HEK293 (cell line): ENCODE data around the gene MSI2.
A peak's percentile ranks its signal among the peaks of the same experiment; 100 is the strongest.

Experiments
- CTCF ChIA-PET: fragments of 350-600 bp; formaldehyde crosslinking; extraction: SDS; loops from one replicate; lab custom pipeline; 2021; ENCODE audit warnings: antibody characterized with exemption; lab: Yijun Ruan, JAX
- POLR2A ChIA-PET: fragments of 300-600 bp; formaldehyde crosslinking; extraction: SDS; loops from one replicate; lab custom pipeline; 2020; ENCODE audit warnings: antibody characterized with exemption, inconsistent platforms; lab: Yijun Ruan, JAX
- H3K27ac ChIP-seq: fragments of 200-500 bp; sonication (Bioruptor generic); 2 replicates; pipeline ENCODE4 v1.5.1; 2014; ENCODE audit warnings: low read depth, low read length, control low read depth, inconsistent platforms; ENCODE audit errors: extremely low read depth
- H3K36me3 ChIP-seq, 2 experiments: fragments of 200-500 bp in 1 of 2; sonication (Bioruptor generic) in 1 of 2; 1 replicate in 1 of 2; 2 replicates in 1 of 2; pipeline ENCODE4 v1.5.1; 2014 to 2017; ENCODE audit warnings: inconsistent platforms in 2 of 2, low read length in 2 of 2; ENCODE audit not compliant: control insufficient read depth in 2 of 2, insufficient read depth in 1 of 2
- H3K4me1 ChIP-seq: fragments of 200-500 bp; sonication (Bioruptor generic); 2 replicates; pipeline ENCODE4 v1.5.1; 2014; ENCODE audit warnings: mild to moderate bottlenecking, low read length, inconsistent platforms; ENCODE audit not compliant: control insufficient read depth, insufficient read depth
- H3K4me3 ChIP-seq: 2 replicates; pipeline ENCODE4 v1.5.1; 2011; ENCODE audit warnings: low read depth, mild to moderate bottlenecking, control low read depth, low read length, moderate library complexity
- H3K9me3 ChIP-seq: fragments of 200-500 bp; sonication (Bioruptor generic); 2 replicates; pipeline ENCODE4 v1.5.1; 2014; ENCODE audit warnings: low read depth, low read length, inconsistent platforms; ENCODE audit not compliant: control insufficient read depth, insufficient read depth
- EGR2 ChIP-seq: fragments of 450-650 bp; formaldehyde crosslinking; IDR thresholded peaks from 2 replicates; pipeline ENCODE4 v1.5.1; 2016; ENCODE audit warnings: low read depth, missing biosample characterization, missing genetic modification characterization
- GLI2 ChIP-seq: fragments of 450-650 bp; formaldehyde crosslinking; IDR thresholded peaks from 2 replicates; pipeline ENCODE4; 2017; ENCODE audit warnings: missing biosample characterization, missing genetic modification characterization, low read depth, borderline replicate concordance
- GLIS1 ChIP-seq: fragments of 450-650 bp; formaldehyde crosslinking; IDR thresholded peaks from 2 replicates; pipeline ENCODE4 v1.5.1; 2016; ENCODE audit warnings: missing biosample characterization, missing genetic modification characterization
- HOXC10 ChIP-seq: sonication (generic); formaldehyde crosslinking; IDR thresholded peaks from 2 replicates; pipeline ENCODE4 v1.8.1; 2023; ENCODE audit warnings: mild to moderate bottlenecking, missing genetic modification reagents
- IKZF3 ChIP-seq: fragments of 450-650 bp; IDR thresholded peaks from 2 replicates; pipeline ENCODE4 v1.5.0; 2018; ENCODE audit warnings: missing biosample characterization, mild to moderate bottlenecking, missing genetic modification characterization, moderate library complexity
- SCRT2 ChIP-seq: fragments of 450-650 bp; formaldehyde crosslinking; IDR thresholded peaks from 2 replicates; pipeline ENCODE4 v1.5.1; 2016; ENCODE audit warnings: missing biosample characterization, missing genetic modification characterization
- YY1 ChIP-seq: fragments of 450-650 bp; formaldehyde crosslinking; IDR thresholded peaks from 2 replicates; pipeline ENCODE4 v1.5.1; 2018; ENCODE audit warnings: missing biosample characterization, missing genetic modification characterization
- ZBTB21 ChIP-seq: fragments of 450-650 bp; formaldehyde crosslinking; IDR thresholded peaks from 2 replicates; pipeline ENCODE4 v1.5.1; 2017; ENCODE audit warnings: missing biosample characterization, missing genetic modification characterization
- ZBTB7A ChIP-seq: fragments of 450-650 bp; formaldehyde crosslinking; IDR thresholded peaks from 2 replicates; pipeline ENCODE4 v1.5.1; 2016; ENCODE audit warnings: low read depth, missing biosample characterization, missing genetic modification characterization
- ZNF16 ChIP-seq: fragments of 450-650 bp; formaldehyde crosslinking; IDR thresholded peaks from 2 replicates; pipeline ENCODE4 v1.5.1; 2016; ENCODE audit warnings: low read depth, missing biosample characterization, missing genetic modification characterization
- ZNF2 ChIP-seq: fragments of 450-650 bp; formaldehyde crosslinking; IDR thresholded peaks from 2 replicates; pipeline ENCODE4 v1.5.1; 2016; ENCODE audit warnings: missing biosample characterization, missing genetic modification characterization
- ZNF223 ChIP-seq: fragments of 450-650 bp; formaldehyde crosslinking; IDR thresholded peaks from 2 replicates; pipeline ENCODE4 v1.5.1; 2016; ENCODE audit warnings: missing biosample characterization, missing genetic modification characterization
- ZNF24 ChIP-seq: fragments of 450-650 bp; formaldehyde crosslinking; IDR thresholded peaks from 2 replicates; pipeline ENCODE4 v1.5.1; 2016; ENCODE audit warnings: missing biosample characterization, missing genetic modification characterization
- ZNF274 ChIP-seq, 2 experiments: fragments of 200-500 bp in 1 of 2; fragments of 450-650 bp in 1 of 2; sonication (Bioruptor generic) in 1 of 2; formaldehyde crosslinking in 1 of 2; IDR thresholded peaks; 2 replicates each; pipeline versions ENCODE4 v1.5.1 to v1.6.1; 2014 to 2016; ENCODE audit warnings: borderline replicate concordance in 1 of 2, inconsistent platforms in 1 of 2, low read length in 1 of 2, missing biosample characterization in 1 of 2, missing genetic modification characterization in 1 of 2
- ZNF426 ChIP-seq: fragments of 450-650 bp; formaldehyde crosslinking; IDR thresholded peaks from 2 replicates; pipeline ENCODE4 v1.5.1; 2017; ENCODE audit warnings: missing biosample characterization, missing genetic modification characterization, mild to moderate bottlenecking, inconsistent platforms, moderate library complexity
- ZNF530 ChIP-seq: fragments of 450-650 bp; formaldehyde crosslinking; IDR thresholded peaks from 2 replicates; pipeline ENCODE4 v1.5.1; 2016; ENCODE audit warnings: low read depth, missing biosample characterization, missing genetic modification characterization
- ZNF549 ChIP-seq: fragments of 450-650 bp; IDR thresholded peaks from 2 replicates; pipeline ENCODE4 v1.5.1; 2018; ENCODE audit warnings: missing biosample characterization, missing genetic modification characterization, mild to moderate bottlenecking, inconsistent platforms, moderate library complexity
- ZNF629 ChIP-seq: fragments of 450-650 bp; formaldehyde crosslinking; IDR thresholded peaks from 2 replicates; pipeline ENCODE4 v1.5.1; 2017; ENCODE audit warnings: missing biosample characterization, missing genetic modification characterization
- ZNF677 ChIP-seq: fragments of 450-650 bp; IDR thresholded peaks from 2 replicates; pipeline ENCODE4 v1.5.0; 2018; ENCODE audit warnings: missing biosample characterization, mild to moderate bottlenecking, missing genetic modification characterization, moderate library complexity
- TF ChIP-seq, protein P1 (sequence below): fragments of 450-650 bp; formaldehyde crosslinking; IDR thresholded peaks from 2 replicates; pipeline ENCODE4; 2016; ENCODE audit warnings: missing biosample characterization, missing genetic modification characterization
- TF ChIP-seq, protein P2 (sequence below): fragments of 450-650 bp; formaldehyde crosslinking; IDR thresholded peaks from 2 replicates; pipeline ENCODE4 v1.5.1; 2016; ENCODE audit warnings: missing biosample characterization, missing genetic modification characterization, low read depth
- TF ChIP-seq, protein P3 (sequence below): fragments of 450-650 bp; formaldehyde crosslinking; IDR thresholded peaks from 2 replicates; pipeline ENCODE4 v1.5.1; 2017; ENCODE audit warnings: missing biosample characterization, missing genetic modification characterization
- TF ChIP-seq, protein P4 (sequence below): fragments of 450-650 bp; formaldehyde crosslinking; IDR thresholded peaks from 2 replicates; pipeline ENCODE4 v1.5.1; 2016; ENCODE audit warnings: missing biosample characterization, missing genetic modification characterization
- TF ChIP-seq, protein P5 (sequence below): fragments of 450-650 bp; formaldehyde crosslinking; IDR thresholded peaks from 2 replicates; pipeline ENCODE4 v1.5.1; 2016; ENCODE audit warnings: missing biosample characterization, missing genetic modification characterization
- TF ChIP-seq, protein P6 (sequence below): fragments of 450-650 bp; formaldehyde crosslinking; IDR thresholded peaks from 2 replicates; pipeline ENCODE4 v1.5.1; 2016; ENCODE audit warnings: missing biosample characterization, missing genetic modification characterization

MSI2 gene

DNA sequence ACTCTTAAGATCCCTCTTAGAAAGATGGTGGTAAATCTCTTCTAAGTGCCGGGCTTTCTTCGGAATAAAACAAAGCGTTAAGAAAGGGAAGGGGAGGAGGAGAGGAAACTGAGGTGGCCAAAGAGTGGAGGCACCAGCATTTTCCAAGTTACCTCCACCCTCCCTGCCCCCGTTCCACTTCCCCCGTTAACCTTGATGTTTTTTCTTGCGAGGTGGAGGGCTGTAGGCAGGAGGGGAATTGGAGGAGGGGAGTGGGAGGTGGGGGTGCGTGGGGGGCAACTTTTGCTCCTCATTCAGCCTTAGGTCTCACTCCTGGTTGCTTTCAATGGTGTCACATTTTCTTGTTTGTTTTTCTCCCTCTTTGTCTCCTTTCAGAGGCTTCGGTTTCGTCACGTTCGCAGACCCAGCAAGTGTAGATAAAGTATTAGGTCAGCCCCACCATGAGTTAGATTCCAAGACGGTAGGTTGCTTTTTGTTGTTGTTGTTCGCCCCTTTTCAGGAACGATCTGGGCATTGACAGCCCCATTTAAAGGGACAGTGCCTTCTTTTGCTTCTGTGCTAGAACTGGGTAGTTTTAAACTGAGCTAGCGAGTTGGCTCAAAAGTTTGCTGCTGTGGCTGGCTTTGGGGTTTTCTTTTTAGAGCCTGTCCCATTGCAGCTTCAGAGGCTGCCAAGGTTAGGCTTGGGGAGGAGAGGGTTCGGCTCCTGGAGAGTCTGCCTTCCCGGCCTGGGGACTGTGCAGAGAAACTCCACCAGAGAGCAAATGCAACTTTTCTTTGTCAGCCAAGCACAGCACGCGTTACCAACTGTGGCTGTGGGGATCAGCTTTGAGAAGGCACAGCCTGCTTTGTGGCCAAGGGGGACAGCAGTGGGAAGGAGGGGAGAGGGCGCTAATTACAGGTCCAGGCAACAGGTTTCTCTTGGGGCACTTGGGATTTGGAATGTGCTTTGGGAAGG lies 1.9 kb downstream of the MSI2 start (continued):
- TF ChIP-seq, protein P1, sequence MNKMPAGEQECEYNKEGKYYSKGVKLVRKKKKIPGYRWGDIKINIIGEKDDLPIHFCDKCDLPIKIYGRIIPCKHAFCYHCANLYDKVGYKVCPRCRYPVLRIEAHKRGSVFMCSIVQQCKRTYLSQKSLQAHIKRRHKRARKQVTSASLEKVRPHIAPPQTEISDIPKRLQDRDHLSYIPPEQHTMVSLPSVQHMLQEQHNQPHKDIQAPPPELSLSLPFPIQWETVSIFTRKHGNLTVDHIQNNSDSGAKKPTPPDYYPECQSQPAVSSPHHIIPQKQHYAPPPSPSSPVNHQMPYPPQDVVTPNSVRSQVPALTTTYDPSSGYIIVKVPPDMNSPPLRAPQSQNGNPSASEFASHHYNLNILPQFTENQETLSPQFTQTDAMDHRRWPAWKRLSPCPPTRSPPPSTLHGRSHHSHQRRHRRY (tag by site-specific recombination): no peak
- TF ChIP-seq ZBTB21 (tag by site-specific recombination): peak; percentile 60; the same call in 1 of the 2 replicates
- TF ChIP-seq, protein P2, sequence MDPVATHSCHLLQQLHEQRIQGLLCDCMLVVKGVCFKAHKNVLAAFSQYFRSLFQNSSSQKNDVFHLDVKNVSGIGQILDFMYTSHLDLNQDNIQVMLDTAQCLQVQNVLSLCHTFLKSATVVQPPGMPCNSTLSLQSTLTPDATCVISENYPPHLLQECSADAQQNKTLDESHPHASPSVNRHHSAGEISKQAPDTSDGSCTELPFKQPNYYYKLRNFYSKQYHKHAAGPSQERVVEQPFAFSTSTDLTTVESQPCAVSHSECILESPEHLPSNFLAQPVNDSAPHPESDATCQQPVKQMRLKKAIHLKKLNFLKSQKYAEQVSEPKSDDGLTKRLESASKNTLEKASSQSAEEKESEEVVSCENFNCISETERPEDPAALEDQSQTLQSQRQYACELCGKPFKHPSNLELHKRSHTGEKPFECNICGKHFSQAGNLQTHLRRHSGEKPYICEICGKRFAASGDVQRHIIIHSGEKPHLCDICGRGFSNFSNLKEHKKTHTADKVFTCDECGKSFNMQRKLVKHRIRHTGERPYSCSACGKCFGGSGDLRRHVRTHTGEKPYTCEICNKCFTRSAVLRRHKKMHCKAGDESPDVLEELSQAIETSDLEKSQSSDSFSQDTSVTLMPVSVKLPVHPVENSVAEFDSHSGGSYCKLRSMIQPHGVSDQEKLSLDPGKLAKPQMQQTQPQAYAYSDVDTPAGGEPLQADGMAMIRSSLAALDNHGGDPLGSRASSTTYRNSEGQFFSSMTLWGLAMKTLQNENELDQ (tag by site-specific recombination): no peak
- TF ChIP-seq GLI2: no peak
- TF ChIP-seq ZNF677 (tag by site-specific recombination): no peak
- TF ChIP-seq ZNF530 (tag by site-specific recombination): no peak
- TF ChIP-seq ZNF426 (tag by site-specific recombination): no peak
- no peak for TF ChIP-seq ZNF2 (tag by site-specific recombination)
- TF ChIP-seq, protein P3, sequence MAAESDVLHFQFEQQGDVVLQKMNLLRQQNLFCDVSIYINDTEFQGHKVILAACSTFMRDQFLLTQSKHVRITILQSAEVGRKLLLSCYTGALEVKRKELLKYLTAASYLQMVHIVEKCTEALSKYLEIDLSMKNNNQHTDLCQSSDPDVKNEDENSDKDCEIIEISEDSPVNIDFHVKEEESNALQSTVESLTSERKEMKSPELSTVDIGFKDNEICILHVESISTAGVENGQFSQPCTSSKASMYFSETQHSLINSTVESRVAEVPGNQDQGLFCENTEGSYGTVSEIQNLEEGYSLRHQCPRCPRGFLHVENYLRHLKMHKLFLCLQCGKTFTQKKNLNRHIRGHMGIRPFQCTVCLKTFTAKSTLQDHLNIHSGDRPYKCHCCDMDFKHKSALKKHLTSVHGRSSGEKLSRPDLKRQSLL (tag by site-specific recombination): no peak
- TF ChIP-seq, protein P4, sequence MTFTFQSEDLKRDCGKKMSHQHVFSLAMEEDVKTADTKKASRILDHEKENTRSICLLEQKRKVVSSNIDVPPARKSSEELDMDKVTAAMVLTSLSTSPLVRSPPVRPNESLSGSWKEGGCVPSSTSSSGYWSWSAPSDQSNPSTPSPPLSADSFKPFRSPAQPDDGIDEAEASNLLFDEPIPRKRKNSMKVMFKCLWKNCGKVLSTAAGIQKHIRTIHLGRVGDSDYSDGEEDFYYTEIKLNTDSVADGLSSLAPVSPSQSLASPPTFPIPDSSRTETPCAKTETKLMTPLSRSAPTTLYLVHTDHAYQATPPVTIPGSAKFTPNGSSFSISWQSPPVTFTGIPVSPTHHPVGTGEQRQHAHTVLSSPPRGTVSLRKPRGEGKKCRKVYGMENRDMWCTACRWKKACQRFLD (tag by site-specific recombination): no peak
- 0 out of 2 replicates have a peak, but pooled peaks have one; percentile 11 for TF ChIP-seq GLIS1 (tag by site-specific recombination)
- no peak for TF ChIP-seq ZNF549 (tag by site-specific recombination)
- peak; percentile 76 for TF ChIP-seq EGR2 (tag by site-specific recombination)
- no peak for TF ChIP-seq ZNF223 (tag by site-specific recombination)

DNA sequence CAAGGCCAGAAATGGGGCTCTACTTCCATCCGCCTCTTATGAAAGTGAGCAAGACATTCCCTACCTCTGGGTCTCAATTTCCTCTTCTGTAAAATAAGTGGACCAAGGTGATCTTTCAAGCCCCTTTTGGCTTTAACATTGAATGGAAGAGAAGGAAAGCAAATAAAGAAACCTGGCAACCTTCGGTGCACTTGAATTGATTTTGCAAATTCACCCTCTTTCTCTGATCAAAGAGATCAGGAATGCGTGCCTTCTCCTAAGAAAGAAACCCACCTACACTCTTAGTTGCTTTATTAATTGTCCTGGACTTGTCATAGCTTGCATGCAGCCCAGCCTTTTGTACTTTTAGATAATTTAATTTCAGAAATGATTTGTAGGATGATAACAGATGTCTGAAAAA lies 3.0 kb downstream of the MSI2 start:
- H3K36me3 ChIP-seq: peaks cover 32 to 45% of the 10 kb centered on the region in 2 experiments; a peak in 2 of 3 replicates
- ChIA-PET POLR2A (no interaction called here), CTCF (interaction anchor here (3.3 kb wide), 1 partner anchor 16 kb away, joined by 20 read pairs; no protein-coding TSS in a partner anchor)
- no peak overlapping the region for H3K27ac ChIP-seq
- no peaks in the 10 kb centered on the region for H3K9me3 ChIP-seq
- no peak overlapping the region for H3K4me3 ChIP-seq
- H3K4me1 ChIP-seq: peaks cover 11% of the 10 kb centered on the region; the same call in 1 of the 2 replicates
- TF ChIP-seq SCRT2 (tag by site-specific recombination): no peak
- TF ChIP-seq ZBTB7A (tag by site-specific recombination): no peak
- no peak for TF ChIP-seq IKZF3 (tag by site-specific recombination)
- TF ChIP-seq ZNF24 (tag by site-specific recombination): no peak
- no peak for TF ChIP-seq YY1 (tag by site-specific recombination)
- no peak for TF ChIP-seq ZNF274 (IDR thresholded peaks at IDR 0.05; ENCODE audit: low read length)
- no peak for TF ChIP-seq ZNF274 (tag by site-specific recombination; IDR thresholded peaks at IDR 0.05; ENCODE audit: borderline replicate concordance)
- TF ChIP-seq, protein P4 (tag by site-specific recombination): no peak
- TF ChIP-seq ZNF629 (tag by site-specific recombination): no peak
- TF ChIP-seq, protein P5, sequence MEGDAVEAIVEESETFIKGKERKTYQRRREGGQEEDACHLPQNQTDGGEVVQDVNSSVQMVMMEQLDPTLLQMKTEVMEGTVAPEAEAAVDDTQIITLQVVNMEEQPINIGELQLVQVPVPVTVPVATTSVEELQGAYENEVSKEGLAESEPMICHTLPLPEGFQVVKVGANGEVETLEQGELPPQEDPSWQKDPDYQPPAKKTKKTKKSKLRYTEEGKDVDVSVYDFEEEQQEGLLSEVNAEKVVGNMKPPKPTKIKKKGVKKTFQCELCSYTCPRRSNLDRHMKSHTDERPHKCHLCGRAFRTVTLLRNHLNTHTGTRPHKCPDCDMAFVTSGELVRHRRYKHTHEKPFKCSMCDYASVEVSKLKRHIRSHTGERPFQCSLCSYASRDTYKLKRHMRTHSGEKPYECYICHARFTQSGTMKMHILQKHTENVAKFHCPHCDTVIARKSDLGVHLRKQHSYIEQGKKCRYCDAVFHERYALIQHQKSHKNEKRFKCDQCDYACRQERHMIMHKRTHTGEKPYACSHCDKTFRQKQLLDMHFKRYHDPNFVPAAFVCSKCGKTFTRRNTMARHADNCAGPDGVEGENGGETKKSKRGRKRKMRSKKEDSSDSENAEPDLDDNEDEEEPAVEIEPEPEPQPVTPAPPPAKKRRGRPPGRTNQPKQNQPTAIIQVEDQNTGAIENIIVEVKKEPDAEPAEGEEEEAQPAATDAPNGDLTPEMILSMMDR (tag by site-specific recombination): no peak
- TF ChIP-seq, protein P6, sequence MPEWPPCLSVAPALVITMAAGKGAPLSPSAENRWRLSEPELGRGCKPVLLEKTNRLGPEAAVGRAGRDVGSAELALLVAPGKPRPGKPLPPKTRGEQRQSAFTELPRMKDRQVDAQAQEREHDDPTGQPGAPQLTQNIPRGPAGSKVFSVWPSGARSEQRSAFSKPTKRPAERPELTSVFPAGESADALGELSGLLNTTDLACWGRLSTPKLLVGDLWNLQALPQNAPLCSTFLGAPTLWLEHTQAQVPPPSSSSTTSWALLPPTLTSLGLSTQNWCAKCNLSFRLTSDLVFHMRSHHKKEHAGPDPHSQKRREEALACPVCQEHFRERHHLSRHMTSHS (tag by site-specific recombination): no peak
- no peak for TF ChIP-seq ZNF16 (tag by site-specific recombination)
- TF ChIP-seq HOXC10 (CRISPR knock-in tag): no peak
